PC-9 (cell line): ENCODE results near the gene PCDHGB3. TPM values are rescaled to one million over a fixed set of nuclear protein-coding genes. Genes with fewer than 3 reads are reported as not detected.

ENCODE experiments used
- BruUV-seq: library from RNA; stranded (reverse); fragments of 400-500 nt; replicated peaks from 2 replicates; lab custom pipeline; 2021; lab: Mats Ljungman, UMichigan
- CTCF ChIA-PET: fragments of 300-600 bp; sonication (Branson Sonifier 250); formaldehyde crosslinking; loops from one replicate; lab custom pipeline; 2022; ENCODE audit warnings: antibody characterized with exemption; lab: Charles Lee
- POLR2A ChIA-PET: fragments of 300-600 bp; sonication (Branson Sonifier 250); formaldehyde crosslinking; loops from one replicate; lab custom pipeline; 2022; ENCODE audit warnings: antibody characterized with exemption; ENCODE audit not compliant: unreplicated experiment; lab: Charles Lee
- DNase-seq, 2 experiments: peaks; one replicate each; pipeline versions ENCODE4 v3.0.0 to v3.0.0-alpha.2; 2015 to 2022; ENCODE audit warnings: mixed read lengths in 1 of 2
- H2AFZ ChIP-seq: fragments of 200-600 bp; sonication (generic); 2 replicates; pipeline ENCODE4 v1.8.1; 2017; ENCODE audit warnings: antibody characterized with exemption
- H3F3A ChIP-seq: fragments of 200-600 bp; sonication (generic); 2 replicates; pipeline ENCODE4 v1.8.1; 2017; ENCODE audit warnings: antibody characterized with exemption, mild to moderate bottlenecking, low read depth; ENCODE audit not compliant: insufficient read depth
- H3K27ac ChIP-seq: fragments of 200-600 bp; sonication (generic); 2 replicates; pipeline ENCODE4 v1.6.1; 2016; ENCODE audit warnings: mixed run types
- H3K27me3 ChIP-seq: fragments of 200-600 bp; sonication (generic); 2 replicates; pipeline ENCODE4 v1.6.1; 2016; ENCODE audit warnings: low read depth, mixed run types; ENCODE audit not compliant: insufficient read depth
- H3K36me3 ChIP-seq: fragments of 200-600 bp; sonication (generic); 2 replicates; pipeline ENCODE4 v1.6.1; 2016; ENCODE audit warnings: low read depth, mixed run types
- H3K4me1 ChIP-seq: fragments of 200-600 bp; sonication (generic); replicated peaks from 2 replicates; pipeline ENCODE4 v1.6.1; 2016; ENCODE audit warnings: mixed run types; ENCODE audit not compliant: insufficient read depth
- H3K4me2 ChIP-seq: fragments of 200-600 bp; sonication (generic); 2 replicates; pipeline ENCODE4 v1.6.1; 2017; ENCODE audit warnings: mixed run types
- H3K4me3 ChIP-seq: fragments of 200-600 bp; sonication (generic); 2 replicates; pipeline ENCODE4 v1.6.1; 2016; ENCODE audit warnings: mixed run types
- H3K79me2 ChIP-seq: fragments of 200-600 bp; sonication (generic); 2 replicates; pipeline ENCODE4 v1.6.1; 2017; ENCODE audit warnings: low read depth, mixed run types
- H3K9me2 ChIP-seq: fragments of 200-600 bp; sonication (generic); 2 replicates; pipeline ENCODE4 v1.8.1; 2017; ENCODE audit warnings: mild to moderate bottlenecking; ENCODE audit not compliant: insufficient read depth
- H3K9me3 ChIP-seq: fragments of 200-600 bp; sonication (generic); 2 replicates; pipeline ENCODE4 v1.8.1; 2016; ENCODE audit warnings: low read depth; ENCODE audit not compliant: insufficient read depth
- H4K20me1 ChIP-seq: fragments of 200-600 bp; sonication (generic); 2 replicates; pipeline ENCODE4 v1.8.1; 2017; ENCODE audit not compliant: insufficient read depth
- CTCF ChIP-seq: fragments of 200-600 bp; sonication (generic); conservative IDR thresholded peaks from 2 replicates; pipeline ENCODE4 v1.6.1; 2017; ENCODE audit warnings: mixed run types, antibody characterized with exemption, mild to moderate bottlenecking, moderate library complexity
- EZH2 ChIP-seq: fragments of 200-600 bp; sonication (generic); IDR thresholded peaks from 2 replicates; pipeline ENCODE4 v1.8.0; 2017; ENCODE audit warnings: antibody characterized with exemption, low read depth
- intact Hi-C: fragments of 100-400 bp; cut with micrococcal nuclease; formaldehyde crosslinking; loops from one replicate; pipeline ENCODE4 v1.10.0; 2022; ENCODE audit not compliant: unreplicated experiment
- total RNA-seq: library from RNA; stranded (reverse); gene quantifications from 2 replicates; pipeline ENCODE4 v1.2.3, GENCODE V29; 2021

Gene PCDHGB3
- total RNA-seq, 1 experiment from 2014 or later: not detected

- Histone ChIP-seq H3K9me2 (no peaks in the 10 kb centered on the region), H3K9me3 (0 out of 2 replicates have a peak, but pooled peaks cover 4% of the 10 kb centered on the region), H3K36me3 (no peaks in the 10 kb centered on the region), H3K4me1 (no peaks in the 10 kb centered on the region), H4K20me1 (no peaks in the 10 kb centered on the region), H3K27ac (no peak overlapping the region), H2AFZ (no peak overlapping the region), H3K4me2 (no peak overlapping the region), H3F3A (no peaks in the 10 kb centered on the region), H3K4me3 (no peak overlapping the region), H3K79me2 (no peaks in the 10 kb centered on the region), H3K27me3 (no peaks in the 10 kb centered on the region)
- no peak for TF ChIP-seq EZH2
- TF ChIP-seq CTCF: no peak
- DNase-seq: no peak
- POLR2A ChIA-PET: no interaction called here
- CTCF ChIA-PET: interaction anchor here (0.7 kb wide), 1 partner anchor 202 kb away, joined by 3 read pairs; no protein-coding TSS in a partner anchor
- BruUV-seq: no TSS peak
- intact Hi-C loops: no loop called here
Observed at GRCh38 chr5:141355641-141356040, 14.4 kb upstream of the PCDHGB3 start.

GRCh38 chr5:141356133-141356532 is 13.9 kb upstream of the PCDHGB3 start:
- H3K79me2 ChIP-seq: no peaks in the 10 kb centered on the region
- peaks cover 6% of the 10 kb centered on the region; the same call in 1 of the 2 replicates for H3K9me3 ChIP-seq
- H3K9me2 ChIP-seq: no peaks in the 10 kb centered on the region
- no peaks in the 10 kb centered on the region for H3K36me3 ChIP-seq
- H3K27ac ChIP-seq: no peak overlapping the region
- H3K4me1 ChIP-seq: no peaks in the 10 kb centered on the region
- H3K27me3 ChIP-seq: no peaks in the 10 kb centered on the region; the same call in 1 of the 2 replicates
- ChIA-PET POLR2A (no interaction called here), CTCF (interaction anchor here (0.7 kb wide), 1 partner anchor 202 kb away, joined by 3 read pairs; no protein-coding TSS in a partner anchor)
- H3K4me3 ChIP-seq: no peak overlapping the region
- no peak for DNase-seq
- no TSS peak for BruUV-seq
- TF ChIP-seq EZH2 (no peak), CTCF (no peak)
- intact Hi-C loops: no loop called here
- H3K4me2 ChIP-seq: no peak overlapping the region
- H4K20me1 ChIP-seq: no peaks in the 10 kb centered on the region
- H2AFZ ChIP-seq: no peak overlapping the region
- H3F3A ChIP-seq: no peaks in the 10 kb centered on the region

DNA sequence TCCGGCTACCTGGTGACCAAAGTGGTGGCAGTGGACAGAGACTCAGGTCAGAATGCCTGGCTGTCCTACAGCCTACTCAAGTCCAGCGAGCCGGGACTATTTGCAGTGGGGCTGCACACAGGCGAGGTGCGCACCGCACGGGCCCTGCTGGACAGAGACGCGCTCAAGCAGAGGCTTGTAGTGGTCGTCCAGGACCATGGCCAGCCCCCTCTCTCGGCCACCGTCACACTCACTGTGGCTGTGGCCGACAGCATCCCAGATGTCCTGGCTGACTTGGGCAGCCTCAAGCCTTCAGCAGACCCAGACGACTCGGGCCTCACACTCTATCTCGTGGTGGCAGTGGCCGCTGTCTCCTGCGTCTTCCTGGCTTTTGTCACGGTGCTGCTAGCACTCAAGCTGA is 13.1 kb upstream of the PCDHGB3 start:
- Histone ChIP-seq H3K27me3 (no peaks in the 10 kb centered on the region; the same call in 1 of the 2 replicates), H3K36me3 (no peaks in the 10 kb centered on the region), H3K9me2 (no peaks in the 10 kb centered on the region), H2AFZ (no peak overlapping the region), H3K27ac (no peak overlapping the region), H3K4me2 (no peak overlapping the region), H3K4me3 (no peak overlapping the region), H4K20me1 (no peaks in the 10 kb centered on the region), H3F3A (no peaks in the 10 kb centered on the region), H3K9me3 (peaks cover 7% of the 10 kb centered on the region; the same call in 1 of the 2 replicates), H3K4me1 (no peaks in the 10 kb centered on the region), H3K79me2 (no peaks in the 10 kb centered on the region)
- POLR2A ChIA-PET: no interaction called here
- intact Hi-C loops: no loop called here
- no TSS peak for BruUV-seq
- no peak for TF ChIP-seq EZH2
- TF ChIP-seq CTCF: no peak
- no peak for DNase-seq
- CTCF ChIA-PET: no interaction called here
